Stimulated activated CD4-positive, alpha-beta T cell treated with anti-CD3 and anti-CD28 coated beads, Interleukin-4, amount 100 ng/mL, for 24 hours (primary cell): ENCODE data around the gene ARHGEF12.

Experiments used
- DNase-seq: peaks from one replicate; pipeline ENCODE4 v3.0.0-alpha.2; 2020

Gene ARHGEF12

DNA sequence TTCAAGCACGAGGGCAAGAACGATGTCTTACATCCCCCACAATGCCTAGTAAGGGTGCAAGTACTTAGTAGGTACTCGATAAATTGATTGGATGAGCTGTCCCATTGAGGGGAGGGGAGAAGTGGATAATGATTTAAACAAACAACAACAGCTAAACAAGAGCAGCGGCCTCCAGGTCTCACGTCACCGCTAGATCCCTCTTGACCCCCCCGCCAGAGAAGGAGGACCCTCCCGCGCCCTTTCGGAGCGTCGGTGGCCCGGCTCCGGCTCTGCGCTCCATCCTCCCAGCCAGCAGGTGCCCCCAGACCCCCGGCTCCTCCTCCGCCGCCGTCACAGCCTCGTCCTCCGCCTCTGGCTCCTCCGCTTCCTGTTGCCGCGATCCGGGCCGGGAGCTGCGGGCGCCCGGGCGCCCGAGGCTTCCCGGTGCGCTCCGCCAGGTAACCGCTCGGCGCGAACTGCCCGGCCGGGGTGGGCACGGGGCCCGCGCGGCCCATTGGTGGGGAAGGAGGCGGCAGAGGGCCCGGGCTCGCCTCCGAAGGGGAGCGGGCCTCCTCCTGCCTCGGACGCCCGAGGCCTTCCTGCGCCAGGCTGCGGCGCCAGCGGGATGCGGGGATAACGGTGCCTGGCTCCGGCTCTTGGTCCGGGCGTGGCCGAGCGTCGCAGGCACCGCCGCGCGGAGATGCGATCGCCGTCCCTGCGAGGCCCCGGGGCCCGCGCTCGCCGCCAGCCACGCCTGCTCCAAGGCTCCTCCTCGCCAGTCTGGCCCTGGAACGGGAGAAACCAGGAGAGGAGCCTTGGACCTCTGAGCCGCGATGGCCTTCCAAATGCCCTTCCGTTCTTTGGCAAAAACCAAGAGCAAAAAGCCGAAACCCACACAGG lies 11.0 kb upstream of the ARHGEF12 start, which contains the start of gene TLCD5:
Gene TLCD5 (plus strand): TSS at position 368 of the 879 bp plus-strand sequence. CDS start 2,143 bp downstream, outside the sequence.
- DNase-seq: peak; percentile 21

DNA sequence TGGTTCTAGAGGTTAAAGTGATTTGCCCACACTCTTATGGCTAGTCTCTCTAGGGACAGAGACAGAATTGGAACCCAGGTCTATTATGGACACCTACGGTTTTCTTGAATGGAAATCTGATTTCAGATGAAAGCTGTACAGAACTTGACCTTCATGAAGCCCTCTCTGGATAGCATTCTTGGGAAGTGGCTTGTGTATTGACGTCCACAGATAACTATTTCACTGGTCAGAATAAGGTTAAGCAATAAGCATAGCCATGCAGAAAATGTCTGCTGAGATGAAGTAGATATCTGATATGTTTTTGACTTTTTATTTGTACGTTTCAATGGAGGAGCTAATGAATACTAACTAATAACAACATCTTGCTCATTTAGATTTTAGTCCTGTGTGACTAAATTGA lies 10.0 kb upstream of the ARHGEF12 start:
- DNase-seq: no peak

DNA sequence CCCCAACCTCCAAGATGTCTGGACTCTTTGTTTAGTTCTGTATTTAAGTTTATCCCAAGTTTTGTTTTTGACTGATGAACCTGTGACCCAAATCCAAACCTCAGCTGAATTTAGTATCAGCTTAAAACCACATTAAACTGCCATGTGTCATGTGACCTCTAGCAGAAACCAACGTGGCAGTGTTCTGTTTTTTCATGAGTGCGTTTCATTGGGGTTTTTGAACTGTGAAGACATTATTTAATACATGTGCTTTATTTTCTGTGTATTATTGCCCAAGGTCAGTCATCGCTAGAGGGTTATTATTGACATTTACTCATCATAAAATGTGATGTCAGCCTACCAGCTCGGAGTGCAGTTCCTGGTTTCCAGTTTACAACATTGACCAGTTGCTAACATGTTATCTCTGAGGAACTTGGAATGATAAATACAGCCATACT lies 9.3 kb upstream of the ARHGEF12 start:
- no peak for DNase-seq

DNA sequence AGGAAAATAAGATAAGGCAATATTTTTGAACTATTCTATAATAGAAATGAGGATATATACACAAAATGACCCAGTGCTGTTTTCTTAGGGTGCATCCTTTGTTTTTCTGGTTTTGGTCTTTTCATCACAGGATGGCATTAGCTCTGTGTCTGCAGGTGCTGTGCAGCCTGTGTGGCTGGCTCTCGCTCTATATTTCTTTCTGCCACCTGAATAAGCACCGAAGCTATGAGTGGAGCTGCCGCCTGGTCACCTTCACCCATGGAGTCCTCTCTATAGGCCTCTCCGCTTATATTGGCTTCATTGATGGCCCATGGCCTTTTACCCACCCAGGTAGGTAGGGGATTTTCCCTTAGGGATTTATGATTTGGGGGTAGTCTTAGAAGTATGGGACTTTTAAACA lies 8.9 kb upstream of the ARHGEF12 start:
- no peak for DNase-seq

DNA sequence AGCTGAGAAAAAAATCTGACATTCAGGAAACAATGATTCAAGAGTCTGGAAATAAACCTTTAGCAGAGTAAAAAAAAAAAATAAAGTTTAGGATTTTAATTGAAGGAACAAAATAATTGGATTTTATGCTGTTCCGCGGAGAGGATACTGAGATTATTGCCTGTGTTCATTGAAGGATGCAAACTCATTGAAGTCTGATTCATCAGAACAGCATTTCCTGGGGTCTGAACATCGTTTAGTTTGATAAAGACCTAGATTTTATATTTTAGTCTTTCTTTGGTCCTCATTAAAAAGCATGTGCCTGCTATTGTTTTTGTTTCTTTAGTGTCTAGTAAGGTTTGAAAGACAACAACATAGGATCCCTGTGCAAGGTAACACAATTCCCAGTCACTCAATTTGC lies 6.7 kb upstream of the ARHGEF12 start:
- no peak for DNase-seq

DNA sequence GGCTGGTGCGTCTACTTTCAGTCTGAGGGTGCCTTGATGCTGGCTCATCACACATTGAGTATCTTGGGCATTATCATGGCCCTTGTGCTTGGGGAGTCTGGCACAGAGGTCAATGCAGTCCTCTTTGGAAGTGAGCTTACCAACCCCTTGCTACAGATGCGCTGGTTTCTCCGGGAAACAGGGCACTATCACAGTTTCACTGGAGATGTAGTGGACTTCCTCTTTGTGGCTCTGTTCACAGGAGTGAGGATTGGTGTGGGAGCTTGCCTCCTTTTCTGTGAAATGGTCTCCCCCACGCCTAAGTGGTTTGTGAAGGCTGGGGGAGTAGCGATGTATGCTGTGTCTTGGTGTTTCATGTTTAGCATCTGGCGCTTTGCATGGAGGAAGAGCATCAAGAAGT lies 6.2 kb upstream of the ARHGEF12 start:
- no peak for DNase-seq

DNA sequence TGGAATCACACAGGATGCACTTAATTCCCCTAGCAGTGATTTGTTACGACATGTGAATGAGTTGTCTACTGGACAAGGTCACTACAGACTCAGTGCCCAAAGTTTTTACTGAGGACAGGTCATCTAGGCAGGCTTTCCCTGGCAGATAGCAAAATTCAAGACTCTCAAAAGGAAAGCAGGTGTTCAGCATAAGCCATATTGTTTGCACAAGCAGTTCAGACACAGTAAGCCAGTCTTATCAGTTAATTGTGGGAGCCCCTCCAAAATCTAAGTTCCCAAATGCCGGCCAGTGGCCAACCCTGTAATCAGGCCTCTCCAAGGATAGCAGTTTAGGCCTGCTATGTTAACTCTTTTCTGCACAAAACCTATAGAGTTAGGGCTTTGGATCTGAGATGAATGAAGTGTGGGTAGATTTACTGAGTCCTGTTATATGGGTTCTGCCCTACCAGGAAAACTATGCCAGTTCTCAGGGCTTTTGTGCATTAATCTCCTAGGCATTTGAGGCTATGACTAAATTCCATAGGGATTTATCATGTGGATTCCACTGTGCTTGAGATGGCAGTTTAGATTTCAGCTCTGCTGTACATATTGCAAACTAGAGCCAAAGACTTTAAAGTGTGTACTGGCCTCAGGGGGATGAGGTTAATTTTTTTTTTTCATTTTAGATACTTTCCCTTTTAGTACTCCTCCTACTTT lies 4.8 kb upstream of the ARHGEF12 start:
- DNase-seq: no peak

DNA sequence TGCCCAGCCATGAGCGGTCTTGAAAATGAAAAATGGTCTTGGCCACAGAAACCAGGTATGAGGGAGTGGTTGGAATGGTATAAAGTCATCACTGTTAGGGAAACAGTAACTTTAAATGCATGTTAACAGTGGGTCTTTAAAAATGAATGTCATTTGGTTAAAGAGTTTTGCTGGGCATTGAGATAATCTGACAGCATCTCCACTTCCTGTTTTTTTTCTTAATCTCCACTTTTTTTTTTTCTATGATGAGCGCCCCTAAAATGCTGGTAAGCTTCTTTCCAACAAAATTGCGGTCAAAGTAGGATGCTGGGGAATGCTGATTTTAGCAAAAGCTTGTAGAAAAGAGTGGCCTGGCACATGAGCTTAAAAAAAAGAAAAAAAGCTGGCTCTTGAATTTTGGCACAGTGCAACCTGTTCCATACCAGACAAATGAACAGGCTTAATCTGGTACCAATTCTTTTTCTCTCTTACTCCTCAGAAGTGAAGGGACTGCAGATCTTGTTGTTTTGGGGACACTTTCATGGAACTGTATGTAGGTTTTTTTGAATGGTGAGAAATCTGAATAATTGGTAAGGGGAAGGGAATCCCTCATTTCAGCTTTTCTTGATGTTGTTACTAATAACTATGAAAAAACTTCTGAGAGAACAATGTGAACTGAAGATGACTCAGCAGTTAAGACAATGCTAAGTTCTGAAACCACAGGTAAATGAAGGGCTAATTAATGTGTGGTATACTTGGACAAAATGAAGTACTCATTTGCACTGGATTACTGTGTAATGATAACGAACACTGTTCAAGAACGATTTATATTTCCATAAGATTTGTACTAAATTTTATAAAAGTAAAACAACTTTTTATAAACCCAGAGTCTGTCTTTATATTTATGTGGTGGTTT lies 3.1 kb upstream of the ARHGEF12 start:
- DNase-seq: no peak

DNA sequence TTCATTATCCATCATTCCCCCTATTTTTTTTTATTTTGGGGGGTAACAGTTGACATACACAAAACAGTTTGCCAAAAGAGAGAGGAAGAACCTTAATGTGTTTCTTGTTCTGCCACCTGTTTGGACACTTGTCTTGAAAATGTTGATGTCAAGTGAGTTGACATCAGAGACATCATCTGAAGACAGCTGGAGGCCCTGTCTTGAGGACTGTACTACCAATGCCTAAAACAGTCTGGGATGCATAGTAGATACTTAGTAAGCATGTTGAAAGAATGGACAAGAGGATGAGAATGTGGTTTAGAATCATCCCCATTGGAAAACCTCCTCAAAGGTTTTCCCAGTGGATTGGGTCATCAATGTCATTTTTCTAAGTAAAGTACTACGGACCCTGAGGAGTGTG lies 2.4 kb upstream of the ARHGEF12 start:
- DNase-seq: no peak

DNA sequence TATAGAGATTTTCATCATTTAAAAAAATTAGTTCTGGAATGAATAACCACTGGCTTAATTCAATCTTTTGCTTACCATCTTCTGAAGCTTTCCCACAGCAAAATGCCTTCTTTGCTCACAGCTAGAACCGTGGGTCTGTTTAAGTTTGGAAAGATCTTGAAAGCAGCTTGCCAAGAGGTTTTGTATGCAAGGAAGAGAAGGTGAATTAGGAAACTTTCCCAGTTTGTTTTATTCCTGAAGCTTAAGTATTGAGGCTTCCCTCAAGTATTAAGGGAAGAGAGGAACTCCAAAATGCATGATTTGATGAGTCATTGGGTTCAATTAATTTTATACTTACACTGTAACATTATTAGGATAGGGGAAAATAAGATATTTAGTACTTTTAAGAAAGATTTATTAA lies 1.9 kb upstream of the ARHGEF12 start:
- no peak for DNase-seq

DNA sequence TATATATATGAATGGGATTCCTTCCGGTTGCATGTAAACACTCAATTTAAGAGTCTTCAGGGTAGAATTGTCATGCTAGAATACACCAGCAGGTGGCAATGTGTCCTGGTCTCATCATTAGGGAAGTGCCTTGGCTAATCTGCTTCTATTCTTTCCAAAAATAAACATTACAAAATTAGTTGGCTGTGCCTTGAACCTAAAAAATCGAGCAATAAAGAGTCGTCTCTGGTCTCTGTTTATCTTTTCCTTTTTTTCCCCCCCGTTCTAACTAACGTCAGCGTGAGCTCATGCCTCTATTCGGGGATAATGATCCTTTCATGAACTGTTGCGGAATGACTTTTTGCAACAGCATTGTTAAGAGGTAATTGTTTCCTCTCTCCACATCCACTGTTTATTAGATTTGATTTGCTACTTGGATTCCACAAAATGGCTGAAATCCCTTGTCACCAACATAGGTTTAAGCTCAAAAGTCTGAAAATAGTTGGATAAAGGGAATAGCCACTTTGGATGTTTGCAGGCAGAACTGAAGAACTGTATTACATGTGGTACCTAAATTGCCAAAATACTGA lies 1.2 kb upstream of the ARHGEF12 start:
- DNase-seq: peak; percentile 76

DNA sequence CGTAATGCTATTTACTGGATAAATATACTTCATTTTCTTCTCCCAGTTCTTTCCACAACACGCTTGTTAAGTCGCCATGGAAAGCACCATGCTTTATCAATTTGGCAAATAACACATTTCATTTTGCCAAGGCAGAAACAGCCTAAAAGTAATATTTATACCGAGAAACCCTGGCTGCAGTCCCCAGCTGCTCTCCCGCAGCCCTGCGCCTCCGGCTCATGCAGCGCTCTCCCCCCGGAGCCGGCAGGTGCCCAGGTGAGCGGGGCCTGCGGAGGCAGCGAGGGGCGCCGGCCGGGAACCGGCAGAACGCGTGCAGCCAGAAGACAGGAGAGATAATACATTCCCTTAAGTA lies 681 bp upstream of the ARHGEF12 start:
- no peak for DNase-seq

DNA sequence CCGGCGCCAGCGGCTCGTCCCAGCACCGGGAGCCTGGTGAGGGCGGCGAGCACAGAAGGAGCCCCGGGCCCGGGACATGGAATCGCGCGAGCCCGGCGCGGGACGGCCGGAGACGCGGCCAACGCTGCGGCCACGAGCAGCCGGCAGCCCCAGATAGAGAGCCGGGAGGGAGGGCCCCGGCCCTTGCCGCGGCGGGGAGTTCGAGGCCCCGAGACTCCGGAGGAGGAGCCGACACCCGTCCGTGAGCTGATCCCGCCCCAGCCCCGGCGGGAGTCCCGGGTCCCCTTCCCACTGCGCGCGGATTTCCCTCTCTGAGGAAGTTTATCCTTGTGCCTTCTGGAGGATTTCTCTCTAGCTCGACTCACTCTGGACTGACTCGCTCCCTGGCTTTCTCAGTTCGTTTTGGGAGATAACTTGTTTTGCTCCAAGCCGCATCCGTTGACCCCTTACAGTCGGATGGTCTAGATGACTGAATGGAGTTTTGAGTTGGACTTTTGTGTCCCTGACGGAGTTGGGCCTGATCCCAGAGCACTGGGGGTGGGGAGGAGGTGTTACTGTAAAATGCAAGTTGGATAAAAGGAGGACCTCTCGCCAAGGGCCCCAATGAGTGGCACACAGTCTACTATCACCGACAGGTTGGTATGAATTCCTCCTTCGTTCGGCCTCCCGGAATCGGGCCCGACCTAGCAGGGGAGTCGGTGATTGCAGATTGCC lies 585 bp downstream of the ARHGEF12 start:
- peak; percentile 36 for DNase-seq

DNA sequence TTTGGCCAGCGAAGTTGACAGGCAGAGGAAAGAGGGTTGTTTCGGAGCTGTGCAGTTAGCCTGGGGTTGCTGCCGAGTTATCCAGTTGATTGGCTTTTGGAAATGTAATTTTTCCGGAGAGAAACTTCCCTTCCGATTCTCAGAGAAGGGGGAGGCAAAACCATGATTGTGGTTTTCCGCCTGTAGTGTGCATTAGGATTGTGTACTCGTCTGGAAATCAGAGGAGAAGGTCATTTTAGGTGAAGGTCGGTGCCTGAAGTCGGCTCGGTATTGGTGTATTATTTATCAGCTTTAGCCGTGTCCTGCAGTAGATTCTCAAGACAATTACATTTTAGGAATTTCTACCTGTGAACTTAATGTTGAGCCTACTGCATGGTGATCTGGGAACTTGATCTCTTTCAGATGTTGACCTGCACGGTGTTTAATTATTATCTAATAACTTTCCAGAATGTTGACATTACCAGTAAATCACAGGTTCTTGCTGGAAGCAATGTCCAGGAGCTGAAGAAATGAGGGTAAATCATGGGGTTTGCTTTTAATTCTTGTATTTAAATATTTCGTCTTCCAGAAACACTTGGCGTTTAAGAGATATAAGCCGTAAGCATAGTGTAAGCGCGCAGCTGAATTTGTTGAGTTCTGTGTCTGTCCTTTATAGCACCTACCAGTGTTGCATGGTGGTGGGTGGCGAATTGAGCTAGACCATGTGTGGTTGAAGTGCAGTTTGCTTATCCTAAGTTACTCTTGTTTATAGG lies 1.3 kb downstream of the ARHGEF12 start:
- no peak for DNase-seq

DNA sequence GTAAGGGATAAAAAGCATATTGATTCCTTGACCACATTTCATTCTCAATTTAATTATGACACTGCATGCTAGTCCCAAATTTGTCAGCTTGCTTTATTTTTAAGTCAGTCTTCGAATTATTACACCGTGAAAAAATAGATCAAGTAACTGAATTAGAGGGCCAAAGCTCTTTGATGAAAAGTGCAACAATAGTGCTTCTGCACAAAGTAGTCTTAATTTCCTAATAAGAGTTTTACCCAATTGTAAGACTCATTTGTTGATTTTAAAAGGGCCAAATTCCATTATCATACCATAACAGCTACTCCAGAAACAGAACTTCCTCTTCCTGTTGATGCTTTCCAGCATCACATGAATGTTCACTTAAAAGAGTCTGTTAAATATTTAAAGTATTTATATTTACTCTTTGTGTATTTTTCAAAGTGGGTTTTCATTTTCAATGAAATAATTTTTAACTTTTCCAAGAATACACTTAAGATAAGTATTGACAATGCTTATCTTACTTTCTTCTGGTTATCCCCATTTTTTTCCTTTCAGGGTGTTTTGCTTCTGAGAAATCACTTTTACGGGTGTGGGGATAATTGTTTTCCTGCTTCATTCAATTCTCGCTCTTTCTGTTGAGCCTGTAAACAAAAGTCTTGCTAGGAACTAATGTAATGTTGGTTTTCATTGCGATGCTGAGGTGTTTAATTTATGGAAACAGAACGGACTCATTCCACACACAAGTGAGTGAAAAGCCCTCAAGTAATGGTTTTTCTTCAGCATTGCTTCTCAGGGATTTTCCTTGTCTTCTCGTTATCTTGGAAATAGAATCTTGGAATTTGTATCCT lies 2.1 kb downstream of the ARHGEF12 start:
- no peak for DNase-seq

DNA sequence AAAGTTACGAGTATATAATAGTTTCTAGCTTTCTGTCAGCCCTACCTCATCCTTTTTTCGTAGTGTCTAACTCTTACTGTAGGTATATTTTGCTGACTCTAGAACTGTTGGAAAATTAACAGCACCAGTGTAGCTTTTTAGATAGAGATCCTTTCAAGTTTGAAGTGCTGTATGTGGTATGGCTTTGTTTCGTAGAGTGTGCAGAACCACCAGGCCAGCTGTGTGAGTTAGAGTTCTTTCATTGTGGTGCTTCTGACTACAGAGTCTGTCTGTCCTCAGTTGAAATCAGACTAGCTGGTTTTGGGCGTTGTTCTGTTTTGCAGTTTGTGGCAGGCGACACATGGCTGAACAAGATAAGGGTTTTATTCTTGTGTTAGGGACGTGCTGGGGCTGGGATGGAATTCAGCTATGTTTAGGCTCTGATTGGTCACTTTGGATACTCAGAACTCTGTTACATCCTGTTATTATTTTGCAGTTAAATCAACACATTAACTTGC lies 3.2 kb downstream of the ARHGEF12 start:
- no peak for DNase-seq

DNA sequence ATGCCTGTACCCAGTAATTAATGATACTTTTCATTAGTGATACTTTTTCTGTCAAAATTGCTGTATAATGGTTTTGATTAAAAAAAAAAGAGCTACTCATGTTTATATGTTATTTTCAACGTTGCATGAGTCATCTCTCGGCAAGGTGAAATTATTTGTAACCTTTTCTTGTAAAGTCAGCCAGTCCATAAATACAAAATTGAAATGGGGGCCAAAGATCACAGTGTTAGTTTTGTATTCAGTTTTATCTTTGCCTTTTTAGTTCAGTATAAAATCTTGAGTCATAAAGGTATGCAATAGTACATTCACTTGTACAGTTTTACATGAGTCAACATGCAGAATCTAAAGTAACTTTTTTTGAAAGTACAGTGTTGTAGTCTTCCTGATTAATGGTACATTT lies 4.3 kb downstream of the ARHGEF12 start:
- no peak for DNase-seq

DNA sequence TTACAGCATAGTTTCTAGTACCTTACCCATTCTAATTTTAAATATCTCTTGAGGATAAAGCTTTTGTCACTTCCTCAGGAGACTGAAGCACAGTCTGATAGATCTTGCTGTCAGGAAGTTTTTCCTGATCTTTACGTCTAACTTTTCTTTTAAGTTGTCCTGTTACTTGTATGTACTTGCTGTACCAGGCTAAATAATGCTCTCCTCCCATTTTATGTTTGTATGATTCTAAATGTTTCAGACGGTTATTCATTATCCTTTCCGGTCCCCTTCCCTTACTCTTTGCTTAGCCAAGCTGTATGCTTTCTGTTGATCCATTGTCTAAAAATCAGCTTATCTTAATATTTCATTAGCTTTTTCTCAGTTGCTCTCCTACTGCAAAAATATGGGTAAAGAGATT lies 6.0 kb downstream of the ARHGEF12 start:
- no peak for DNase-seq

DNA sequence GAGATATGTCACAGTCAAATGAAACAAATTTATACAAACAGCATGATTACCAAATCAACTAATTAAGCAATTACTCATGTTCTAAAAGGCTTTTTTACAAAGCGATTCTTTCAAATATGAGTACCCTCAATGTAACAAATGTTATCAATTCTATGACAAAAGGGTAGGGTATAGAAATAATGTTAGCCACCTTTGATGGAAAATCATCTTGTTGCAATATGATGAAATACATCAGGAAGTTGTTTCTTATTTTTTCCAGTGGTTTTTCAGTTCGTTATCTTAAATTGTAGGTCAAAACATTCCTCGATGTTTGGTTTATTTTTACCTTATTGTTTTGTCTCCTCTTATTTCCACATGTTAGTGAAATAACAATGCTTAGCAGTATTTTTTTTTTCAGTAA lies 6.5 kb downstream of the ARHGEF12 start:
- DNase-seq: no peak

DNA sequence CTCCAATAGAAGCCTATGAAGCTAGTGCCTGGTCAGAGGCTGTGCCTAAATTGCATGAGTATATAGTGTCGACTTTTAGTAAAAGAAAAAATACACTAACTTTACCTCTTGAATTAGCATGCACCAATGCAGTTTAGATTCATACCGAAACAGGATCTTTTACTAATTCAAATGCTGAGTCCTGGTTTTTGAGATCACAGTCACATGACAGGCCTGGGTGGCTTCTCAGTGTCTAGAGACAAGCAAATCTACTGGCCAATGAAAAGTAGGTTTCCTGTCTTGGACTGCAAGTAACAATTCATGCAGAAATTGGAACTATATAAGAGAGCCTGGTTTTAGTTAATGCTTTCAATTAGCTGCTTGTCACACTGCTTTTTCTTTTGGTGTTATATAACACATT lies 7.2 kb downstream of the ARHGEF12 start:
- DNase-seq: no peak
